Right cardiac atrium (tissue), 5 donors: ENCODE measurements around the gene REEP3. TPM values are rescaled to one million over a fixed set of nuclear protein-coding genes. Genes with fewer than 3 reads are reported as not detected.
A peak's percentile ranks its signal among the peaks of the same experiment; 100 is the strongest.

Experiments
- ATAC-seq, 2 donors: fragments of 200-7000 bp; cut with Tn5 transposase; one replicate each; pipeline versions ENCODE4 v1.8.0 to v1.9.1; 2020; ENCODE audit warnings: moderate library complexity in 2 of 2, mild to moderate bottlenecking in 1 of 2
- DNase-seq, 3 donors: peaks; one replicate each; pipeline ENCODE4 v3.0.0-alpha.2; 2020
- H3K27ac ChIP-seq: one replicate; pipeline ENCODE4 v1.5.1; 2013; ENCODE audit warnings: mild to moderate bottlenecking, low read length, control low read depth, moderate library complexity
- H3K27me3 ChIP-seq: one replicate; pipeline ENCODE4 v1.6.1; 2013; ENCODE audit not compliant: control insufficient read depth, insufficient read depth
- H3K4me1 ChIP-seq: one replicate; pipeline ENCODE4 v1.6.1; 2013; ENCODE audit warnings: low read length; ENCODE audit not compliant: control insufficient read depth, insufficient read depth
- H3K4me3 ChIP-seq: one replicate; pipeline ENCODE4 v1.5.1; 2013; ENCODE audit warnings: low read length, control low read depth
- H3K9me3 ChIP-seq: one replicate; pipeline ENCODE4 v1.6.1; 2013; ENCODE audit warnings: low read length; ENCODE audit not compliant: control insufficient read depth
- WGBS: extraction: QIAGEN DNeasy Blood & Tissue Kit; methylation state at CpG from one replicate; pipeline ENCODE4 v1.1.7; 2013; 5-methylcytosine and 5-hydroxymethylcytosine counted together
- intact Hi-C, 4 donors: fragments of 100-400 bp; cut with DNase I; formaldehyde crosslinking; loops; one replicate each; pipeline versions ENCODE4 v1.11.0 to v1.14.0; 2022 to 2023
- long read RNA-seq, 4 donors: library from polyadenylated mRNA; unstranded; transcript quantifications; one replicate each; pipeline ENCODE4 v2.0.0, GENCODE V29; 2020 to 2021
- polyA plus RNA-seq: library from polyadenylated mRNA; stranded (reverse); fragments of 200-250 nt; gene quantifications from one replicate; pipeline ENCODE4 v1.2.3, GENCODE V29; 2013
- total RNA-seq, 4 donors: library from RNA; stranded (reverse); fragmentation: NEBNext Ultra II Directional; extraction: Animal tissue kit (Norgen Biotek cat#: 25700); gene quantifications; one replicate each; pipeline ENCODE4 v1.2.1, GENCODE V29; 2021
- donor health status: healthy with polysubstance abuse.
- donor health status: DM: no; HTN: yes; CAD: no.
- donor health status: DM: no; HTN: no; CAD: no.
- donor health status: DM: no; HTN: yes; CAD: no; lungs with severe emphysema.
- donor health status: DM: yes; HTN: yes; CAD: no.

REEP3 gene
- total RNA-seq (10 to 100 TPM; 22.9 to 29.7 (median 25.3) TPM), polyA plus RNA-seq (11.9 TPM)
- long read RNA-seq, donor 1, full-length matches to known transcripts = 14 of 28 reads
- long read RNA-seq, donor 1, partial matches to known transcripts = 1 of 28 reads
- long read RNA-seq, donor 1, other reads (novel, unspliced or antisense) = 13 of 28 reads
- long read RNA-seq, donor 2, full-length matches to known transcripts = 5 of 10 reads
- long read RNA-seq, donor 2, partial matches to known transcripts = 1 of 10 reads
- long read RNA-seq, donor 2, other reads (novel, unspliced or antisense) = 4 of 10 reads
- long read RNA-seq, donor 3, full-length matches to known transcripts = 5 of 37 reads
- long read RNA-seq, donor 3, partial matches to known transcripts = 0 of 37 reads
- long read RNA-seq, donor 3, other reads (novel, unspliced or antisense) = 32 of 37 reads
- long read RNA-seq, donor 4, full-length matches to known transcripts = 10 of 18 reads
- long read RNA-seq, donor 4, partial matches to known transcripts = 0 of 18 reads
- long read RNA-seq, donor 4, other reads (novel, unspliced or antisense) = 8 of 18 reads

- peak within 1 kb of the TSS; percentile 98 for H3K27ac ChIP-seq
- no peaks in the 10 kb centered on the region for H3K27me3 ChIP-seq
Observed at GRCh38 chr10:63520500-63521415, at the start of gene REEP3. TSS of gene REEP3 (plus strand) at chr10:63521401. CDS start at chr10:63521546, 145 bp downstream.

GRCh38 chr10:63474488-63474887, 46.7 kb upstream of the REEP3 start:
- no peaks in the 10 kb centered on the region for H3K27me3 ChIP-seq
- DNase-seq (no peak), ATAC-seq (no peak)
- no peak overlapping the region for H3K4me3 ChIP-seq
- no peaks in the 10 kb centered on the region for H3K9me3 ChIP-seq
- H3K4me1 ChIP-seq = no peaks in the 10 kb centered on the region
- WGBS = 96% methylated on average over 8 of the region's 8 CpGs
- H3K27ac ChIP-seq = no peak overlapping the region
- intact Hi-C loops = no loop called here

More at GRCh38 chr10:63520500-63521415, at the start of gene REEP3:
- WGBS = 11% methylated on average over 52 of the region's 52 CpGs
- Histone ChIP-seq H3K9me3 (no peaks in the 10 kb centered on the region), H3K4me3 (peak within 1 kb of the TSS; percentile 60), H3K4me1 (peaks cover 4% of the 10 kb centered on the region)
- intact Hi-C loops = loop anchor here in 1 of 4 donors (5.0 kb wide), 1 partner anchor 107 kb away; no protein-coding TSS in a partner anchor
- ATAC-seq (peak; percentile 95), DNase-seq (peak; percentile 75 to 92 (median 92))

- H3K27ac ChIP-seq = no peak overlapping the region
- H3K9me3 ChIP-seq = no peaks in the 10 kb centered on the region
- WGBS = 40% methylated on average over 1 of the region's 1 CpG
- no peak for ATAC-seq
- intact Hi-C loops = no loop called here
- DNase-seq = no peak
- H3K27me3 ChIP-seq = no peaks in the 10 kb centered on the region
- H3K4me1 ChIP-seq = peaks cover 2% of the 10 kb centered on the region
- H3K4me3 ChIP-seq = no peak overlapping the region
Observed at GRCh38 chr10:63477927-63478326, 43.3 kb upstream of the REEP3 start.

DNA sequence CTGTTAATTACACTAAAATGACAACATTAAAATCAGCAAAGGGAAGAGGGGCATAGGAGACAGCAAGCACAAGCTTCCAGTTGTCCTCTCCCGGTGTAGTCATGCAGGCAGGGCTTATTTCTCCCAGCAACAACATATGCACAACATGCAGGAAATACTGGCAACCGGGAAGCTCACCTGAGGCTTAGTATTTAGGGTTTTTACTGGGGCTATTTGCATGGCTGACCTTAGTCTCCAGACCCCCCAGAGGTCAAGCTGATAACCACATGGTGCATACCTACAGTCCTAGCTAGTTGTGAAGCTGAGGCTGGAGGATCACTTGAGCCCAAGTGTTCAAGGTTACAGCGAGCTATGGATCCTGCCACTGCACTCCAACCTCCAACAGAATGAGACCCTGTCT, 42.6 kb upstream of the REEP3 start:
- DNase-seq = no peak
- H3K27ac ChIP-seq = no peak overlapping the region
- peaks cover 2% of the 10 kb centered on the region for H3K4me1 ChIP-seq
- no peaks in the 10 kb centered on the region for H3K9me3 ChIP-seq
- no peak for ATAC-seq
- H3K4me3 ChIP-seq = no peak overlapping the region
- intact Hi-C loops = no loop called here
- WGBS = 70% methylated on average over 3 of the region's 3 CpGs
- H3K27me3 ChIP-seq = no peaks in the 10 kb centered on the region

- no peak overlapping the region for H3K4me3 ChIP-seq
- H3K9me3 ChIP-seq = no peaks in the 10 kb centered on the region
- 96% methylated on average over 5 of the region's 5 CpGs for WGBS
- intact Hi-C loops = no loop called here
- no peaks in the 10 kb centered on the region for H3K27me3 ChIP-seq
- ATAC-seq (no peak), DNase-seq (no peak)
- H3K4me1 ChIP-seq = peaks cover 2% of the 10 kb centered on the region
- no peak overlapping the region for H3K27ac ChIP-seq
Observed at GRCh38 chr10:63480237-63480636, 41.0 kb upstream of the REEP3 start.

DNA sequence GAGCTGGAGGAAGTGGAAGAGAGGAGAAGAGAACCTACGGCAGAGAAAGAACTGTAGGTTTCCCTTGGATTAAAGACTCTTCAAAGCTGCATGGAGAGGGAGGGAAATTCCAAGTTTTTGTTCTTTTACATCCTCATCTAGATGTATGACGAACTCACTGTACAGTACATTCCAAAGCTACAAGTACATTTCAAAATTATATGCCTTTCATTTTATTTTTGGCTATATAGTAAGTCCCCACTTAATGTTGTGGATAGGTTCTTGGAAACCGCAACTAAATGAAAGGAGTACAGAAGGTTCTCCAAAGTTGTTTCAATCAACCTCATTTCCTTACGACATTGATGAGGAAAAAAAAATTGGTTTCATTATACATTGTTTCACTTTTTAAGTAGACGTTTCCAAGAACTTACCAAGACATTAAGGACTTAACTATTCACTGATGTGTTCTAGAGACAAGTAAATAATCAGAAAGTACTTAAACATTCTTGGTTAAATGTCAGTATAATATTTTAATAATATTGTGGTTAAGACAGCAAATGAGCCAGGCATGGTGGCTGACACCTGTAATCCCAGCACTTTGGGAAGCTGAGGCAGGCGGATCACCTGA, 39.3 kb upstream of the REEP3 start:
- no peak for ATAC-seq
- Histone ChIP-seq H3K9me3 (no peaks in the 10 kb centered on the region), H3K27ac (no peak overlapping the region), H3K4me1 (peaks cover 2% of the 10 kb centered on the region), H3K4me3 (no peak overlapping the region), H3K27me3 (no peaks in the 10 kb centered on the region)
- 60% methylated on average over 6 of the region's 6 CpGs for WGBS
- DNase-seq = no peak
- intact Hi-C loops = no loop called here

GRCh38 chr10:63483983-63484382, 37.2 kb upstream of the REEP3 start:
- peaks cover 2% of the 10 kb centered on the region for H3K4me1 ChIP-seq
- no peak overlapping the region for H3K4me3 ChIP-seq
- DNase-seq (no peak), ATAC-seq (no peak)
- 90% methylated on average over 1 of the region's 1 CpG for WGBS
- no peak overlapping the region for H3K27ac ChIP-seq
- H3K9me3 ChIP-seq = no peaks in the 10 kb centered on the region
- H3K27me3 ChIP-seq = no peaks in the 10 kb centered on the region
- intact Hi-C loops = no loop called here

DNA sequence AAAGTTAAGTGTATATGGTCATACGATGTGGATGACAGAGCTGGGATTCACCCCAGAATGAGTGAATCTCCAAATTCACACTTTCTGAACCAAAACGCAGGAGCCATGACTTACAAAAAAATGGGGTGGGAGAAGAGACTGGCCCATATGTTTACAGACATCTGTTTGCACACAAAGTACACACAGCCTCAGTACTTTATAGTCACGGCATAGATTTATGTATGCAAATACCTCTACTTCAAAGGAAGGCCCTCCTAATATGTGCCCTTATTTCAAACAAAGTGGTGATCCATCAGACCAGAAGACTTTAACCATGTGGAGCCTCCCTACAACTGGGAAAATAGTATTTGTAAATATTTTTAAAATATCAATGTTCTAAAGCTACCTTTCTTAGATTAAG, 33.2 kb upstream of the REEP3 start:
- Histone ChIP-seq H3K27ac (no peak overlapping the region), H3K4me3 (no peak overlapping the region), H3K4me1 (peaks cover 4% of the 10 kb centered on the region), H3K27me3 (no peaks in the 10 kb centered on the region), H3K9me3 (no peaks in the 10 kb centered on the region)
- ATAC-seq = no peak
- intact Hi-C loops = no loop called here
- no peak for DNase-seq
- 95% methylated on average over 3 of the region's 3 CpGs for WGBS

- Histone ChIP-seq H3K27ac (no peak overlapping the region), H3K9me3 (no peaks in the 10 kb centered on the region), H3K4me1 (peaks cover 4% of the 10 kb centered on the region), H3K27me3 (no peaks in the 10 kb centered on the region), H3K4me3 (no peak overlapping the region)
- no peak for ATAC-seq
- peak in 1 of 3 donors; percentile 41 for DNase-seq
- WGBS = 98% methylated on average over 3 of the region's 3 CpGs
- intact Hi-C loops = no loop called here
Observed at GRCh38 chr10:63489838-63490237, 31.4 kb upstream of the REEP3 start.

- Histone ChIP-seq H3K27ac (no peak overlapping the region), H3K27me3 (no peaks in the 10 kb centered on the region), H3K4me3 (peak overlapping the region; percentile 31), H3K9me3 (no peaks in the 10 kb centered on the region), H3K4me1 (peaks cover 4% of the 10 kb centered on the region)
- DNase-seq (peak in 2 of 3 donors; percentile 22 to 47), ATAC-seq (peak; percentile 92 to 93)
- intact Hi-C loops = no loop called here
- 53% methylated on average over 8 of the region's 8 CpGs for WGBS
Observed at GRCh38 chr10:63491588-63492316, 29.4 kb upstream of the REEP3 start.
